ENCODE results near the gene ZNFX1.

The ZNFX1 gene

DNA sequence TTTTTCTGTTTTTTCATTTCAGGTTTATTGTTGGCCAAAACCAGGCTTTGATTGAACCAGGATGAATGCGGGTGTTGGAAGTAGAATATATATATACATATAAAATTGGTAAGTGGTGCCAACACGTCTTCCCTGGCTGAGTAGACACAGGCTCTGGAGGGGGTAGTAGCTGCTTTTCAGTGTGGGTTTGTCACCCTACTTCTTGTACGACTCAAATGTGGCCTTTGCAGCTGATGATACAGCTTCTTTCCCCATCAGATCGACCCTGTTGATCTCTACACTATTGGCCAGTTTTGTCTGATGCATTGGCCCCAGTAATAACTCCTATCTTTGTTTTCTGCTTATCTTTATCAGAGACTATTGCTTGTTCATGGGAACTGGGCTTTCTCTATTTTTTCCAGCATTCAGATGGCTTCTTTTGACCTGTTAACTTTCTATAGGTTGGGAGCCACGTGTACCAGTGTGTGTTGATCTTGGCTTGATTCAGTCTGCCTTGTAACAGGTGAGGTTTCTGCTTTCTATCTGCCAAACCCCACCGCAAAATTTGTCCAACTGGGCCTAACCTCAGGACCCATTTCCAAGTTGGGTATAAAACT lies 2.7 kb upstream of the ZNFX1 start:
- in situ Hi-C loops (cut with HindIII; ENCODE audit: low sequenced_read_pairs) = no loop called here

DNA sequence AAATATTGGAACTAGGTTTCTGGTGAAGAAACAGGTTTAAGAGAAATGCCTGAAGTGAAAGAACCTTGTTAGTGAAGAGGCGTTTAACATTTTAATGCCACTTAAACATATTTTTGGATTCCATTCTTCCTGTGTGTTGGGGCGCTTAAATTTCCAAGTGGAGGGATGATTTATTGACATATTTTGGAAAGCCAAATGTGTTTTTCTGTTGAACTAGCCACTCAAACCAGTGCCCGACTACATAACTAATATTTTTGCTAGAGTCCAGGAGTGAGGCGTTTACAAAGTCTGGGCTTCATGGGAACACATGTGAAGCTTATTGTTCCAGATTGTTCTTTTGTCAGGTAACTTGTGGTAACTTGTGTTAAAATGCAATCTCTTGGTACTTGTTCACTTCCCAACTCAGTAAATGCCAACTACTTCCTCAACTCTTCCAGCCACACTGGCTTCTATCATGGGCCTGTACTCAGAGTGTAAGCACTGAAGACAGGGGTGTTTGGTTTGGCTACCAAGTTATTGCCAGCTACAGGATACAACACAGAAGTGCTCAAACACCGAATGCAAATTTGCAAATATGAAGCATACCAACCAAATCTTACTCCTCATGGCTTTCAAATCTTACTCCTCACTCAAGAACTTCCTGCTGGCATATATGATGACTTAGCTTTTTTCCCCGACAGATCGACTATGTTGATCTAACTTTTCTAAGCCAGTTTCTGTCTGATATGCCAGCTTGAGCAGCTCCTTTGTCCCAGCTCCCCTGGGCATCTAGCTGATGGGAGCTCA lies 2.0 kb upstream of the ZNFX1 start:
- in situ Hi-C loops (cut with HindIII; ENCODE audit: low sequenced_read_pairs) = no loop called here

DNA sequence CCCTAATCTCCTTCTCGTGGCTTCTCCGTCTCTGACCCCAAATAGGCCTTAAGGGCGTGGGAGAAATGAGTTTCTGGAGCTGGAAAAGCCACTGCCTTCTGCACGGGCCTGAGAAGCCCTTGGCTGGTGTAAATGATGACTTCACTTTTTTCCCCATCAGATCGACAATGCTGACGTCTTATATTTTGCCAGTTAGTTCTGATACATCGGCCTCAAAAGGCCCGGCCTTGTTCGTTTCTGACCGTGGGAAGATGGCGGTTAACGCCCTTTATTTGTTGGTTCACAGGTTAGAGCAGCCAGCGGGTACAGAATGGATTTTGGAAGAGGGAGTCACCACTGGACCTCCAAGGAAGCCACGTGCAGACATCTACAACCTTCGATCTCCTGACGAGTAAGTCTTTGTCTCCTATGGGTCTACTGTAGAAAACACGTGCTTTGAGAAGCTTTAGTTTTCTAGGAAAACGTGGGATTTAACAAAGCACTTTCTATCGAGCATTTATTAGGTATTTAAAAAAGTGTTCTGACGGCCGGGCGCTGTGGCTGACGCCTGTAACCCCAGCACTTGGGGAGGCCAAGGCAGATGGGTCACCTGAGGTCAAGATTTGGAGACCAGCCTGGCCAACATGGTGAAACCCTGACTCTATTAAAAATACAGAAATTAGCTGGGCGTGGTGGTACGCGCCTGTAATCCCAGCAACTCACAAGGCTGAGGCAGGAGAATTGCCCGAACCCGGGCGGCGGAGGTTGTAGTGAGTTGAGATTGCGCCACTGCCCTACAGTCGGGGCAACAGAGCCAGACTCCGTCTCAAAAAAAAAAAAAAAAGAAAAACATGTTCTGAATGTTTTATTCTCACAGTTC lies 1.2 kb upstream of the ZNFX1 start:
- in situ Hi-C loops (cut with HindIII; ENCODE audit: low sequenced_read_pairs) = no loop called here

DNA sequence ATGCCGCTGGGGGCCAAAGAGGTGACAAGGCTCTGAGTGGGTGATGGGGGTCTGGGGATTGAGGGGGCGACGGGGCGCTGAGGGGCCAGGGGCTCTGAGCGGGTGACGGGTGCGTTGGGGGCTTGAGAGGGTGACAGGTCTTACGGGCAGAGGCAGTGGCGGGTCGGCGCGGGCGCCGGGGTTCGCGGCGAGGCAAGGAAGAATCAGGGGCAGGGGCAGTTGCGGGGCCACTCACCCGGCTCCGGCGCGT lies 146 bp downstream of the ZNFX1 start:
- in situ Hi-C loops (cut with HindIII; ENCODE audit: low sequenced_read_pairs) = no loop called here

DNA sequence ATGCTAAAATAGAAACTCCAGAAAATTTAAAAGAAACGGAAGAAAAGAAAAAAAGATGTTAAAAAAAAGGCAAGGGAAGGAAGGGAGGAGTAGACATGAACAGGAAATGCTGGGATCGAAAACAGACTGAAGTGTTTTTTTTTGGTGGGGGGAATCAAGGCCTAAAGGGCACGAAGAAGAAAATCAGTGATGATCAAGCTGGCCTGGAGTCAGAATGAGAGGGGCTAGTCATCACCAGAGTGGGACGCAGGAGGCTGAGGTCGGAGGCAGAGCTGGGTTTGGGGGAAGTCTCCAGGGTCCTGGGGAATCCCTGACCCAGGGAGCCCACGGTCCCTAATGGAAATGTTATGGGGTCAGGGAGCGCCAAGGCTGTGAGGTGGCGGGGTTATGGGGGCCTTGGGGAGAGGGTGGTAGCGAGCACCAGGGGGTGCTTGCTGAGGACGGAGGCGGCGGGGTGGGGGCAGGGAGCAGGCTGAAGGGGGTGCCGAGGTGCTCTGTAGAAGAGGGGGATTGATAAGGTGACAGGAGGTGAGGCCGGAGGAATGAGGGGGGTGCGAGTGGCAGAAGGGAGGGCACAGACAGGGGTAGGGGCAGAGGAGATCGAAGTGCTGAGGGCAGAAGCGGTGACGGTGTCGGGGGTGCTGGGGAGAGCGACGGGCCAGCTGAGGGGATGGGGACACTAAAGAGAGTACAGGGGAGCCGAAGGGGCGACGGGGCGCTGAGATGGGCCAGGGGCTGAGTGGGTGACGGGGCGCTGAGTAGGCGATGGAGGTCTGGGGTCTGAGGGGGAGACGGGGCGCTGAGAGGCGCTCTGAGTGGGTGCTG lies 684 bp downstream of the ZNFX1 start:
- in situ Hi-C loops (cut with HindIII; ENCODE audit: low sequenced_read_pairs) = no loop called here

DNA sequence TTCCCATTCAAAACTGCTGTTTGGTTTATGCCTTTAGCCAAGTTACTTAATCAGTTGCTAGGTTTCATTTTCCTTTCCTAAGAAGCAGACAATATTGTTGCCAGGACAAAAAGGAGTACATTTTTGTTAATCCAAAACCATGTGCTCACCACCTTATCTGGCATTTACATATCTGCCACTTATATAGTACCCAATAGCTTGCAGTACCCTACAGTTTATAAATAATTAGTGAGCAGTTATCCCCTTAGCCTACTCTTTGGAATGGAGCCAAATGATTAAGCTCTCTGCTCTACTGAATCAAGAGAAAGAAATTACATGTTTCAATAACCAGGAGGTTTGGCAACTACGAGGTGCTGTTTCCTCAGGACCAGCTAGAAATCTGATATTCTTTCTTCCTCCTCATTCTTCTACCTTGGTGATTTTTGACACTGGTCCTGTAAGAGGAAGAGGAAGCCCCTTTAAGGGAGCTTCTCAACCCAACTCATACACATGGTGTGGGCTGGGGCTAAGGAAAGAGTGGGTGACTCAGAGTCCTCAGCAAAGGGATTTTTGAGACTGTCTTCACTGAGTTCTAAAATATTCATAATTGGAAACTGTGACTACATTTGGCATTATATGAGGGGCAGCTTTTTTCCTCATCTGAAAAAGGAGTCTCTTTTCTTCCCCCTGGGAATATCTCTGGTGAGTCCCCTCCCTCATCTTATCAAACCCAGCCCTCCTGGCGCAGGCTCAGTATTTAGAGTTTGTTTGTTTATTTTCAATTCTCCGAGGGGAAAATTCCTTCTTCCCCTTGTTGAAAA lies 1.5 kb downstream of the ZNFX1 start:
- in situ Hi-C loops (cut with HindIII; ENCODE audit: low sequenced_read_pairs) = no loop called here

DNA sequence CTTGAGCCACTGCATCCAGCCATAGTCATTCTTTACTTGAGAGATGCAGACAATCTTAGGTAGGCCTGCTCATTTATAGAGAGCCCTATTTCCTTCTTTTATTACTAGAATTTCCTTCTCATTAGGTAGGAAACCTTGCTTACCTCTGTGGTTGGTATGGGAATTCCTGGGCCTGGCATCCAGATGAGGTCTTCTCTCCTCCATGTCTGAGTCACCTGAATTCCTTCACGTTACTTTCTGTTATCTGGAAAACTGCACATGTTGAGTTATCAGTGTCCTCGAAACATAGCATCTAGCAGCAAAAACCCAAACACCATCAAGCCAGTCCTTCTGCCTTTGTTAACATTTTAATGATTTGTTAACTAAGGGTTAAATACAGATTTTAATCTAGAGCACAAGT lies 2.2 kb downstream of the ZNFX1 start:
- in situ Hi-C loops (cut with HindIII; ENCODE audit: low sequenced_read_pairs) = no loop called here

DNA sequence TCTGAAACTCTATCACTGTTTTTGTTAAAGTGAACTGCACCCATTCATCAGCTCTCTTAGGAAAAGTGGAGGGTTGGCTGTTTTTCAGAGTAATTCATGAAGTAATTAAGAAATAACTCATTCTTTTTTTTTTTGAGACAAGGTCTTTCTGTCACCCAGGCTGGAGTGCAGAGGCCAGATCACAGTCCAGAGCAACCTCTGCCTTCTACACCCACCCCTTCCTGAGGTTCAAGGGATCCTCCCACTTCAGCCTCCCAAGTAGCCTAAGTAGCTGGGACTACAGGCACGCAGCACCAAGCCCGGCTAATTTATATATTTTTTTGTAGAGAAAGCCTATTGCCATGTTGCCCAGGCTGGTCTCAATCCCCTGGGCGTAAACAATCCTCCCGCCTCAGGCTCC lies 2.6 kb downstream of the ZNFX1 start:
- in situ Hi-C loops (cut with HindIII; ENCODE audit: low sequenced_read_pairs) = no loop called here

DNA sequence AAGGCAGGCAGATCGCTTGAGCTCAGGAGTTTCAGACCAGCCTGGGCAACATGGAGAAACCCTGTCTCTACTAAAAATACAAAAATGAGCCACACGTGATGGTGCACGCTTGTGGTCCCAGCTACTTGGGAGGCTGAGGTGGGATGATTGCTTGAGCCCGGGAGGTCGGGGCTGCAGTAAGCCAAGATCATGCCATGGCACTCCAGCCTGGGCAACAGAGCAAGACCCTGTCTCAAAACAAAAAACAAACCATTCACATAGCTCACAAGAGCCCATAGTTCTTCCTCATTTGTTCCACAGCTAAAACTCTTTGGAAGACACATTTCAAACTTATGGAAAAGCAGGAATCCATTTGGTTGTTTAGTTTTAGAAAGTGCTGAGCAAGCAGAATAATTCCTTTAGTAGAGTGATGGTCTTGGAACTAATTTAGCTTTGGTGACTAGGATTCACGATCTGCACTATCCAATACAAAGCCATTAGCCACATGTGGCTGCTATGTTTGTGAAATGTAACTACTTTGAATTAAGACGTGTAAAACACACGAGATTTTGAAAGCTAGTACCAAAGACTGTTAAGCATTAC lies 4.1 kb downstream of the ZNFX1 start:
- in situ Hi-C loops (cut with HindIII; ENCODE audit: low sequenced_read_pairs) = no loop called here

DNA sequence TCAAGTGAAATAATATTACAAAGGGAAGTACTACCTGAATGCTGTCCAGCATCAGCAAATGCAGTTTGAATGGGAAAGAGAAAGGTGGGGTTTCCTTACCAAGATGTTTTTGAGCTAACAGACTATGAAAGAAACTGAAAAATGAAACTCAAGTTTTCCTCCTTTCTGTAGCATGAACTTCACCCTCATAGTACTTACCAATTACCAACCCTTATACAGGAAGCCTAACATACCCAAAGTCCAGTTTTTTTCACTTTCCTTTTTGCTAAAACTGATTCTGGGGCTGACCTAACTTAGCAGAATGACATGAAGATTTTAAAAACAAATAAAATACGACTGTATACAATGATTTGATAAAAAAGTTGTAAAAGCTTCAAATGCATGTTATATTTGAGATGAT lies 5.2 kb downstream of the ZNFX1 start:
- in situ Hi-C loops (cut with HindIII; ENCODE audit: low sequenced_read_pairs) = no loop called here

DNA sequence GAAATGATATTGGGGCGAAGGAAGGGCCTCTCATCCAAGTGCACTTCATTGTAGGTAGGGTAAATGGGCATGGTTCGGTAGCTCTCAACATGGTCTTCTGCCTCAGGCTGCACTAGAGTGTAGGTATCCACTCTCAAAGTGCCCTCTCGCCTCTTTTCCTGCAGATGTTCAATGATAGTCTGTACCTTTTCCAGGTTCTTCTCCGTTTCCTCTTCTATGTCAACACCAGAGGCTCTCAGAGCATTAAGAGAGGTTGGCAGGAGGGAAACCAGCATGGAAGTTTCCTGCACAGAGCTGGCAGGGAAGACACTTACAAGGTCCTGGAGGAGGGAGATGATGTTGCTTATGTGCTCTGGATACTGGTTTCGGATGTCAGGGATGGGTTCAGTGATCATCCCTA lies 7.1 kb downstream of the ZNFX1 start:
- in situ Hi-C loops (cut with HindIII; ENCODE audit: low sequenced_read_pairs) = no loop called here

DNA sequence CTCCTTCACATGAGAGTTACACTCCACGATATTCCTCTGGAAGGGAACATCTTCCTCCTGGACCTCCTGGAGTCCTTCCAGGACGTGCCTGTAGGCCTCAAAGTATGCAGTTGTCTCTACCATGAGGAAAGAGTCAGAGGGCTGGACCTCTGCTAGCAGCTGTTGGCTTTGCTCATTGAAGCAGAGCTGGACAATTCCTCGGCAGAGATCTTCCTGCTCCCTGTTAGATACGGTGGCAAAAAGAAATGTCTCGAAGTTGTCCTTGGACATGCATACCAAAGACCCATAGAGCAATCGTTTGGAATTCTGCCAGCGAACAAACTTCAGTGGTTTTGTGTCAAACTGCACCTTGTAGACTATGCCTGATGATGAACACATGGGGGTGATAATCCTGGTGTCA lies 7.7 kb downstream of the ZNFX1 start:
- in situ Hi-C loops (cut with HindIII; ENCODE audit: low sequenced_read_pairs) = no loop called here

DNA sequence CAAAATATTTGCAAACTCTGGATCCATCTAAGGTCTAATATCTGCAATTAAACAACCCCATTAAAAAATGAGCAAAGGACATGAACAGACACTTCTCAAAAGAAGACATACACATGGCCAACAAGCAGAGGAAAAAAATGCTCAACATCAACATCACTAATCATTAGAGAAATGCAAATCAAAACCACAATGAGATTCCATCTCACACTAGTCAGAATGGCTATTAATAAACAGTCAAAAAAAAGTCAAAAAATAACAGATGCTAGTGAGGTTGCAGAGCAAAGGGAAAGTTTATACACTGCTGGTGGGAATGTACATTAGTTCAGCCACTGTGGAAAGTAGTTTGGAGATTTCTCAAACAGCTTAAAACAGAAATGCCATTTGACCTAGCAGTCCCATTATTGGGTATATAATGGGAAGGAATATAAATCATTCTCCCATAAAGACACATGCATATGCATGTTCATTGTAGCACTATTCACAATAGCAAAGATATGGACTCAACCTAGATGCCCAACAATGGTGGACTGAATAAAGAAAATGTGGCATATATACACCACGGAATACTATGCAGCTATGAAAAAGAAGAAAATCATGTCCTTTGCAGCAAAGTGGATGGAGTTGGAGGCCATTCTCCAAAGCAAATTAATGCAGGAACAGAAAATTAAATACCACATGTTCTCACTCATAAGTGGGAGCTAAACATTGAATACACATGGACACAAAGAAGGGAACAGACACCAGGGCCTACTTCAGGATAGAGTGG lies 9.1 kb downstream of the ZNFX1 start:
- in situ Hi-C loops (cut with HindIII; ENCODE audit: low sequenced_read_pairs) = no loop called here

DNA sequence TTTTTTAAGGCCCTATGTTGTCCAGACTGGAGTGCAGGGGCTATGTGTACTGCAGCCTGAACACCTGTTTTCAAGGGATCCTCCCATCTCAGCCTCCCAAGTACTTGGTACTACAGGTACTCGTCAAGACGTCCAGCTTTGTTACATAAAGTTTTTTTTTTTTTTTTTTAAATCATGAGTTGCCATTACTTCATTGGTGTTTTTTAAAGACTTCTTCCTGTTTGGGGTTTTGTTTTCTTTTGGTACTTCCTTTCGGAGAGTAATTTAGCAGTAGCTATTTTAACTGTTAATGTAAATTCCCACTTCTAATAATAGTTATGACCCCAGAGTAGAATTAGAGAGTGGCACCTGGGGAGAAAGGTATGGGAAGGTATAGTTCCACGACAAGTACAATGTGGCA lies 10.5 kb downstream of the ZNFX1 start:
- in situ Hi-C loops (cut with HindIII; ENCODE audit: low sequenced_read_pairs) = no loop called here

DNA sequence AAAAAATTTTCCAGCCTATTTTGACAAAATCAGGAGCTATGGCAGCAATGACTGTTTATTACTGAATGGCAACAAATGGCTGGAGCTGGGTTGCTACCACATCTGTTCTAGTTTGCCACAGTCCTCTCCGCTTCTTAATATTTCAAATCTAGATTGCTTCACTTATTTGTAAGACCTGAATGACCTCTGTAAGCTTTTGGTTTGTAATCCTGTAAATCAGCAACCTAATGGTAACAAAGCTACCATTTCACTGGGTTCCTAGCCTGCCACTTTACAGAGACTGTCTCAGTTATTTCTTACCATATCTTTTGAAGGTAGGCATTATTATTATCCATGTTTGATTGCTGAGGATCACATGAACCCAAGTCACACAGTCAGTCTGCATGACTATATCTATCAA lies 15.4 kb downstream of the ZNFX1 start:
- in situ Hi-C loops (cut with HindIII; ENCODE audit: low sequenced_read_pairs) = no loop called here

DNA sequence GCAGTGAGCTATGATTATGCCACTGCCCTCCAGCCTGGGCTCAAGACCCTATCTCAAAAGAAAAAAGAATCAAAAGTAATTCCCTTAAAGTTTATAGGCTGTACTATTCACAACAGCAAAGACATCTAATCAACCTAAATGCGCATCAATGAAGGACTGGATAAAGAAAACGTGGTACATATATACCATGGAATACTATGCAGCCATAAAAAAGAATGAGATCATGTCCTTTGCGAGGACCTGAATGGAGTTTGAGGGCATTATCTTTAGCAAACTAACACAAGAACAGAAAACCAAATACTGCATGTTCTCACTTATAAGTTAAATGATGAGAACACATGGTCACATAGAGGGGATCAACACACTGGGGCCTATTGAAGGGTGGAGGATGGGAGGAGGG lies 16.7 kb downstream of the ZNFX1 start:
- in situ Hi-C loops (cut with HindIII; ENCODE audit: low sequenced_read_pairs) = no loop called here

DNA sequence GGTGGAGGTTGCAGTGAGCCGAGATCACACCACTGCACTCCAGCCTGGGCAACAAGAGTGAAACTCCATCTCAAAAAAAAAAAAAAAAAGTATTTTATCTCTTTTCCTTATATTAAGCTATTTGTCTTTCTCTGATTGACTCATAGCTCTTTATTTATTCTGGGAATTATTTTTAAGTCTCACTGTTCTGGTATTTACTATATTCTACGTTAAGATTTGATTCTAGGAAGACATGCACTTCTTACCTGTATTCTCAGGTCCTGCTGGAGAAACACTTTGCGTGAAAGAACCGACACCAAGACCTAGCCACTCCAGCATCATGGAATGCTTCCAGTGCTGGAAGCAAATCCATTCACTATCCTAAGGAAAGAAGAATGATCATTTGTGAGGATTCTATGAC lies 17.6 kb downstream of the ZNFX1 start:
- in situ Hi-C loops (cut with HindIII; ENCODE audit: low sequenced_read_pairs) = no loop called here

DNA sequence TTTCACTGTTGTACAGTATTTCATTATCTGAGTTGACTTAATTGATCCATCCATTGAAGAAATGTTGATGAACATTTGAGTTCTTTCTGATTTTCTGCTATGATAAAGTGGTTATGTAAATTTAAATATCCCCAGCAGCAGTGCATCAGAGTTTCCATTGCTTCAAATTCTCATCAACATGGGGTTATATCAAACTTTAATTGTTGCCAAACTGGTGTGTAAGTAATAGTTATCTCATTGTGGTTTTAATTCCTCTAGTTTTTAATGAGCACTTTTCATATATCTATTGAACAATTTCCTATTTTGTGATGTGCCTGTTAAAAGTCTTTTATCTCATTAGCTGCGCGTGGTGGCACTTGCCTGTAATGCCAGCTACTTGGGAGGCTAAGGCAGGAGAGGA lies 18.1 kb downstream of the ZNFX1 start:
- in situ Hi-C loops (cut with HindIII; ENCODE audit: low sequenced_read_pairs) = no loop called here

DNA sequence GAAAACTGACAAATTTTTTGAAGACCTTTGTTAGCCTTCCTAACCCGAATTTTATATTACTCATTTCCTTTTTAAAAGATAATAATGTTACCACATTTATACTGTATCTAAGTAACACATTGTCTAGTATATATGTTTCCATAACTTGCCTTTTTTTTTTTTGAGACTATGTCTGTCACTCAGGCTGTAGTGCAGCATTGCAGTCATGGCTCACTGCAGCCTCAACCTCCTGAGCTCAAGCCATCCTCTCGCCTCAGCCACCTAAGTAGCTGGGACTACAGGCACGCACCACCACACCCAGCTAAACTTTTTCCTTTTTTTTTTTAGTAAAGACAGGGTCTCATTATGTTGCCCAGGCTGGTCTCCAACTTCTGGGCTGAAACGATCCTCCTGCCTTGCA lies 18.6 kb downstream of the ZNFX1 start:
- in situ Hi-C loops (cut with HindIII; ENCODE audit: low sequenced_read_pairs) = no loop called here

DNA sequence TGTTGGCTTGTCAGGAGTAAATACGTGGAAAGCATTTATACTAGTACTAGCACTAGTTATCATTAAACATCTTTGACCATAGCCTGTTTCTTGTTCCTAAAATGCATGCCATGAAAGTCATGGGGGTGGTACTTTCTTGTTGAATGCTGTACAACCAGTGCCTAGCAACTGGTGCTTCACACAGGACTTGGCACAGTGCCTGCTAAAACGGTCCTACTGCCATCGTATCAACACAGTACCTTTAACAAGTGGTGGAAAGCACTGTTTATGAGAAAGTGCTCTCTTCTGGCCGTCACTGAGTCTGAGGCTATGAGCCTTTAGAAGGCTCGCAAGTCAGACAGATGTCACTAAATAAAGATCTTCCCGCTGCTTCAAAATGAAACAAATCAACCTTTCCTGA lies 21.6 kb downstream of the ZNFX1 start:
- in situ Hi-C loops (cut with HindIII; ENCODE audit: low sequenced_read_pairs) = no loop called here

Data from endothelial cell of hepatic sinusoid (primary cell).